Measurements from ENCODE around the gene RAP1GDS1. TPM values are rescaled to one million over a fixed set of nuclear protein-coding genes. Genes with fewer than 3 reads are reported as not detected.

RAP1GDS1 gene
- total RNA-seq, 1 experiment from 2014 or later, result 40.8 TPM

GRCh38 chr4:98260047-98260578 lies 1.1 kb upstream of the RAP1GDS1 start:
- peaks cover 13 to 17% of the 10 kb centered on the region in 2 experiments for H3K4me1 ChIP-seq (ENCODE audit: control insufficient read depth in 1 of 2, insufficient read depth in 2 of 2, low read length in 2 of 2)
- H3K9me2 ChIP-seq (ENCODE audit: insufficient read depth), result no peaks in the 10 kb centered on the region
- peak overlapping the region; percentile 78 to 86 for H3K4me3 ChIP-seq (replicated peaks in 1 of 2; ENCODE audit: low read depth in 1 of 2, low read length in 2 of 2)
- ChIA-PET CTCF (no interaction called here), RAD21 (ENCODE audit: low non-redundant PET in 1 of 2, low total read pairs in 2 of 2, uncharacterized antibody in 2 of 2, unreplicated experiment in 2 of 2) (no interaction called here), POLR2A (interaction anchor here (1.2 to 1.8 kb wide), 2 partner anchors 18 to 24 kb away, joined by 3 to 7 read pairs; no protein-coding TSS in a partner anchor)
- no TSS peak for BruUV-seq (replicated peaks)
- no peaks in the 10 kb centered on the region for H3K36me3 ChIP-seq (ENCODE audit: control insufficient read depth in 1 of 2, insufficient read depth in 2 of 2, low read length in 2 of 2)
- H3K9ac ChIP-seq (ENCODE audit: low read length), result peak overlapping the region; percentile 92
- no peaks in the 10 kb centered on the region for H3K9me3 ChIP-seq (ENCODE audit: control insufficient read depth in 1 of 2, insufficient read depth in 1 of 2, low read depth in 1 of 2, low read length in 2 of 2)
- peak overlapping the region; percentile 92 for H3K4me2 ChIP-seq (ENCODE audit: low read length)
- TF ChIP-seq TCF7L2 (IDR thresholded peaks at IDR 0.05; ENCODE audit: borderline replicate concordance, extremely low read depth, insufficient read depth, insufficient read length) (peak; percentile 96), CBX3 (IDR thresholded peaks at IDR 0.05; ENCODE audit: low read depth) (no peak), SP1 (IDR thresholded peaks at IDR 0.05; ENCODE audit: low read depth) (no peak), POLR2AphosphoS5 (IDR thresholded peaks at IDR 0.05; ENCODE audit: low read depth, low read length) (0 out of 2 replicates have a peak, but pooled peaks have one; percentile 9), ATF3 (IDR thresholded peaks at IDR 0.05) (no peak)
- no peak overlapping the region for H2AFZ ChIP-seq (ENCODE audit: low read depth, low read length, poor library complexity, severe bottlenecking)
- no peaks in the 10 kb centered on the region for H3K27me3 ChIP-seq (ENCODE audit: insufficient read depth, low read length)
- peak; percentile 7 for DNase-seq (ENCODE audit: low read depth, low spot score)
- H3K79me2 ChIP-seq (ENCODE audit: insufficient read depth, low read length), result peaks cover 36% of the 10 kb centered on the region
- H4K20me1 ChIP-seq (ENCODE audit: insufficient read depth), result no peaks in the 10 kb centered on the region
- H3K27ac ChIP-seq (ENCODE audit: low read depth, low read length), result peak overlapping the region; percentile 97
- intact Hi-C loops (cut with micrococcal nuclease), result loop anchor here (2.0 to 5.0 kb wide), 2 partner anchors 108 to 669 kb away; partner anchors contain the start of gene EIF4E
- ATAC-seq, result peak; percentile 41

- ChIA-PET RAD21 (ENCODE audit: low non-redundant PET in 1 of 2, low total read pairs in 2 of 2, uncharacterized antibody in 2 of 2, unreplicated experiment in 2 of 2) (no interaction called here), POLR2A (interaction anchor here (0.7 to 1.8 kb wide), 3 partner anchors 20 to 425 kb away, joined by 3 to 7 read pairs (median 3); no protein-coding TSS in a partner anchor), CTCF (no interaction called here)
- peak overlapping the region; percentile 94 for H3K4me2 ChIP-seq (ENCODE audit: low read length)
- H3K27ac ChIP-seq (ENCODE audit: low read depth, low read length), result peak overlapping the region; percentile 86
- peak overlapping the region; percentile 84 for H3K9ac ChIP-seq (ENCODE audit: low read length)
- intact Hi-C loops (cut with micrococcal nuclease), result loop anchor here (2.0 to 5.0 kb wide), 2 partner anchors 109 to 667 kb away; partner anchors contain the start of gene EIF4E
- H3K4me3 ChIP-seq (replicated peaks in 1 of 2; ENCODE audit: low read depth in 1 of 2, low read length in 2 of 2), result peak overlapping the region; percentile 68 to 81
- ATAC-seq (peak; percentile 18), DNase-seq (ENCODE audit: low read depth, low spot score) (peak; percentile 22)
- peaks cover 13 to 17% of the 10 kb centered on the region in 2 experiments for H3K4me1 ChIP-seq (ENCODE audit: control insufficient read depth in 1 of 2, insufficient read depth in 2 of 2, low read length in 2 of 2)
- peaks cover 52% of the 10 kb centered on the region for H3K79me2 ChIP-seq (ENCODE audit: insufficient read depth, low read length)
- no peak overlapping the region for H2AFZ ChIP-seq (ENCODE audit: low read depth, low read length, poor library complexity, severe bottlenecking)
- no peaks in the 10 kb centered on the region for H4K20me1 ChIP-seq (ENCODE audit: insufficient read depth)
- no TSS peak for BruUV-seq (replicated peaks)
- no peaks in the 10 kb centered on the region for H3K36me3 ChIP-seq (ENCODE audit: control insufficient read depth in 1 of 2, insufficient read depth in 2 of 2, low read length in 2 of 2)
- no peaks in the 10 kb centered on the region for H3K9me2 ChIP-seq (ENCODE audit: insufficient read depth)
- H3K9me3 ChIP-seq (ENCODE audit: control insufficient read depth in 1 of 2, insufficient read depth in 1 of 2, low read depth in 1 of 2, low read length in 2 of 2), result no peaks in the 10 kb centered on the region
- TF ChIP-seq MAX (IDR thresholded peaks at IDR 0.05), result peak; percentile 51; the same call in 1 of the 2 replicates
- TF ChIP-seq POLR2AphosphoS5 (IDR thresholded peaks at IDR 0.05; ENCODE audit: low read depth, low read length), result peak; percentile 56
- TF ChIP-seq SIN3A (IDR thresholded peaks at IDR 0.05; ENCODE audit: low read depth), result peak; percentile 58
- TF ChIP-seq ZBTB33 (IDR thresholded peaks at IDR 0.05; ENCODE audit: extremely low read depth, insufficient replicate concordance, low read length), result no peak
- TF ChIP-seq POLR2A (IDR thresholded peaks at IDR 0.05; ENCODE audit: borderline replicate concordance, extremely low read depth, insufficient read depth, insufficient read length), result peak; percentile 61
- TF ChIP-seq TCF7L2 (IDR thresholded peaks at IDR 0.05; ENCODE audit: borderline replicate concordance, extremely low read depth, insufficient read depth, insufficient read length), result no peak
- no peak for TF ChIP-seq ATF3 (IDR thresholded peaks at IDR 0.05)
- no peak for TF ChIP-seq FOSL1 (IDR thresholded peaks at IDR 0.05; ENCODE audit: low read depth)
- no peaks in the 10 kb centered on the region for H3K27me3 ChIP-seq (ENCODE audit: insufficient read depth, low read length)
These were observed 464 bp downstream of the RAP1GDS1 start for GRCh38 chr4:98261405-98262291.
